IPS-11a (cell line): ENCODE data around the gene MZT2A.
"Not testable (repeated sequence)": the region's sequence is repeated elsewhere in the genome, so short reads cannot be mapped to it uniquely, and the experiment has no call there.

Experiments used
- H3K4me3 ChIP-seq: one replicate; pipeline ENCODE4 v1.5.1; 2013; ENCODE audit warnings: low read depth, low read length, control low read depth

MZT2A gene

DNA sequence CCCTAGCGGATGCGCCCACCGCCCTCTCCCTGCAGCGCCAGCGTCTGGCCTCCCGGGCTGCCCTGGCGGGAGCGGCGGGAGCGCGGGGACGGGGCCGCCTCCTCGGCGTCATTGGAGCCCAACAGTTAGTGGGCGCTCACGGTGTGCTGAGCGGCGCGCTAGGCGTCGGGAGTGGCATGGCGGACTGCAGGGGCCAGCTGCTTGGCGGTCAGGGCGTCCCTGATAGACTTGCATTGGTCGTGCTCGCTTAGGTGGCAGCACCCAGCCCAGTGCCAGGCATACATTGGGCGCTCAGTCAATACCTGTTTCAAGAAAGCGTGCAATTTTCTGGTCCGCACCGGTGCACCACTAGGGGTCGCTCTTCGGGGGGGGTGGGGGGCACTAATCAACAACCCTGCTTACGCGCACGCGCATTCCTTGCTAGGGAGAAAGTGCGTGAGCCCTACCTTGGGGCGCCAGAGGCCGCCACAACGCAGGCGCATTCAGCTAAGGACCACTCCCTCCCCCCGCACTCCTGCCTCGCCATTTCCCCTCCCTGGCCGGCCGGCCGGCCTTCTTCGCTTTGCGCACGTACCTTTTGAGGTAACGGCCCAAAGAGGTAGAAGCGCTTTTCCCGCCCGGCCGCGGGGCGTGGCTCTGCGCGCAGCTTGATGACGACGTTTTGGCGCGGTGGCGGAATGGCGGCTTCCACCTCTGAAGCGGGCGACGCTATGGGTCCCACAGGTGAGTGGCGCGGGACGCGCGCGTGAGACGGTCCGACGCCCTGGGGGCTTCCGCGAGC, 411 bp upstream of the MZT2A start:
- peak overlapping the region; percentile 85 for H3K4me3 ChIP-seq

DNA sequence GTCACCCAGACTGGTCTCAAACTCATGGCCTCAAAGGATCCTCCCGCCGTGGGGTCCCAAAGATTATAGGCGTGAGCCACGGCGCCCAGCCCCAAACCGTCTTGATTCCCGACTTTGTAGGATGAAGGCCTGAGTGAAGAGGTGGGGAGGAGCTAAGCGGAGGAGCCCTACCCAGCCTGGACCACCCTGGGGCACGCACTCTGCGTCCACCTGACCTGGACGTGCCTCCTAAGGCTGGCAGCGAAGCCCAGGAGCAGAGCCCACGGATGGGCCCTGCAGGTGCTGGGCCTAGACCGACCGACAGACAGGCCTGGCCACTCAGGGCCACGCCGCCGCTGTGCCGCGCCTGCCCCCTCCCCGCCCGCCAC, 744 bp downstream of the MZT2A start:
- H3K4me3 ChIP-seq: peak overlapping the region; percentile 17

DNA sequence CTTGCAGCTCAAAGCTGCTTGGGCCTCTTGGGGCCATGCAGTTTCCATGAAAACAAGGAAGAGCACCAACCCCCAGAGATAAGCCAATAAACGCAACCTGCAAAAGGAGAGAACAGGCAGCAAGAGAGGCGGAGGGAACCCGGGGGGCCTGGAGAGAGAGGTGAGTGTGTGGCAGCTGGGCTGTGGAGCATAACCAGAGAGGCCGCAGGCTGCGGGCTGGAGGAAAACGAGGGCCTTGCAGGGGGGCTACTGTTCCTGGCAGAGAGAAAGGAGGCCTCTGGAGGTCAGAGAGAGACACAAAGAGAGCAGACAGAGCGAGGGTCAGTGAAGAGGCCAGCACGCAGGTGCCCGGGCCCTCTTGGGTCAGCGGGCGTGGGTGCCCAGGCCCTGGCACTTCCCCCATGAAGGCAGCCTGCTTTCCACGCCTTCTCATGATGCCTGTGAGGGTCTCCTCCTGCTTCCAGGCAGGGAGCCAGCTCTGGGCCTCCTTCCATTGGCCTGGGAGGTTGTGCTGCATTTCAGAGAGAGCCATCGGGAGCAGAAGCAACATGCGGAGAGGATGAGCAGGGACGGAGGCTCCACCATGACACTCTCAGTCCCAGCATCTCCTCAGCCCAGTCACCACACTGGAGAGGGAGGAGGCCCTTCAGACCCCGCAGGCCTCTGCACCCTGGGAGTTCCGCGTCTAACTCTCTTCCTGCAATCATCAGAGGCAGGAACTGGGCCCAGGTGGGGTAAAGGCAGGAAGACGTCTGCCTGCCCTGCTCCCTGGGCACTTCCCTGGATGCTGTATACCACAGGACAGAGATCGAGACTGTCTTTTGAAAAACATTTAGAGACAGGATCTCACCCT, 1.4 kb downstream of the MZT2A start:
- peak overlapping the region; percentile 17 for H3K4me3 ChIP-seq

DNA sequence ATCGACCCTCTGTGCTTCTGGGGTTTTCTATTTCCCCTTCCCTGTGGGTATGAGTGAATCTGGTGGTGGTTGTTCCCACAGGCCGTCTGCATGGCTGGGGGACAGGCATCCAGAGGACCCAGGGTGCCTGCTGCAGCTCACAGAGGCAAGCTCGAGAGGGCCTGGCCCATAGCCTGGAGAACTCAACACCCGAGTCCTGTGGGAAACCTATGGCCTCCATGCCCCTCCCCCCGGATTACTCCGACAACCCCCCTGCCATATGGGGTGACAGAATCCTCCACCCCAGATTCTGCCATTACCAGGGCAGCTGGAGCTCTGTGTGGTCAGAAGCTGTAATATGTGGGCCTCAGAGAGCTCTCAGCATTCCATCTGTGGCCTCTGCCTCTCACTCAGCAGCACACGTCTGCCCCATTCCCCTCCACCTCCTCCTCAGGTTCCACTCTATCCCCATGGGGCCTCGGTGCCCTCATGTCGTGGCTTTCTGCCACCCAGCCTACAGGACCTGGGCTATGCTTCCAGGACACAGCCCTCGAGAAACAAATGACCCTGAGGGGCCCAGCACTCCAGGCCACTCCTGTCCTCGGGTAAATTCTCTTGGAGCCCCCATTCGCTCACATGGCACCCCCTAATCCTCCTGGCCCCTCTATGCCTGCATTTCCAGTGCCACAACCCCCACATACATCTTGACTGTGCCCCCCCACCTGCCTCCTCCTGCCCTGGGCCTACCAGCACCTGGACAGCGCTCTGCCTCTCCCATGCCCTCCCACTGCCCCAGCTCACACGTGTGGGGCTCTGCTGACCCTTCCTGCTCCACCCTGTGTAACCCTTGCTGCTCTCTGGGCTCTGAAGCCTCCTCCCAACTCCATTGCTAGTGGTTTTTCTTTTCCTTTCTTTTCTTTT, 3.6 kb downstream of the MZT2A start:
- no peak overlapping the region for H3K4me3 ChIP-seq

DNA sequence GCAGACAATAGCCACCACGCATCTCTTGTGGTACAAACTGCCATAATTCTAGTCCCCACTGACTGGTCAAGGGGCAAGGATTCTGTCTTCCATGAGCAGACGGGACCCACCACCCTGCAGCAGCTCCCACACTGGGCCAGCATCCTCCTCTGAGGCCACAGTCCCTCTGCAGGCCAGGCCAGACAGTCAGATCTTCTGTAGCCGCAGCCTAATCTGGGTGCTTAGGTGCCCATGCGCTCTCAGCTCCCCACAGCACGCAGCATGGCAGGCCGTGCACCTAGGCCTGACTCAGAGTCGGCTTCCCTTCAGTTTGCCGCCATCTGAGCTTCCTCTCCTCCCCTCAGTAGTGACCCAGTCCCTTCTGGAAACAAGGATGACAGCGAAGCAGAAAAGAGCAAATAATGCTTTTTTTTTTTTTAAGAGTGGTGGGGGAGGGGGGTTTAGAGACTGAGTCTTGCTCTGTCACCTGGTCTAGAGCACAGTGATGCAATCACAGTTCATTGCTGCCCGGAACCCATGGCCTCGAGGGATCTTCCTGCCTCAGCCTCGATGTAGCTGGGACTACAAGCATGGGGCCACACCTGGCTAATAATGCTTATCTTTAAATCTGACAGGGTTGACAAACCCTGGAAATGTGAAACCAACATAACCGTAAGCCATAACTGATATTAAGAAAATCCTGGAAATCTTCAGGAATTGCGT, 5.8 kb downstream of the MZT2A start:
- not testable (repeated sequence) for H3K4me3 ChIP-seq

DNA sequence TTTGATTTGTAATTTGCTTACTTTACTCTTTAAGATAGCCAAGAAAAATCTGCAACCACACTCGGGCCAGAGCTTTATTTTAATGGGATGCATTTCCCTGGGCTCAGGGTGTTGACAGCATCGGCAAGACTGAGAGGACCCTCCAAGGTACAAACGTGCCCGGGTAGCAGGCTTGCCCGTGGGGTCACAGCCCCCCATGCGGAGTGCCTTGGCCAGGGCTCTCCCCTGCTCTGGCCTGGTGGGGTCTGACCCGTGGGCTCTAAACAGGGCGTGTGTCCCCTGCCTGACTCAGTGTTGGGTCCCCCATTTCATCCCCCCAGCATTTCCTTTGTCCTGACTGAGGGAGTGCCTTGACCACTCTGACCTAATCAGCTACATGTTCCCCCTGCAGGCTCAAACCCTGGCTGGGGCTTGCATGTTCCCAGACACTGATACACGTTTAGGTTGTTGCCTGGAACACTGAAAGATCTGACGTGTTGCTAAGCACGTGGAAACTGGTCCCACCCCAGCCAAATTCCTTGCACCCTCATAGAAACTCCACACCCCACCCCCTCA, 7.2 kb downstream of the MZT2A start:
- not testable (repeated sequence) for H3K4me3 ChIP-seq

DNA sequence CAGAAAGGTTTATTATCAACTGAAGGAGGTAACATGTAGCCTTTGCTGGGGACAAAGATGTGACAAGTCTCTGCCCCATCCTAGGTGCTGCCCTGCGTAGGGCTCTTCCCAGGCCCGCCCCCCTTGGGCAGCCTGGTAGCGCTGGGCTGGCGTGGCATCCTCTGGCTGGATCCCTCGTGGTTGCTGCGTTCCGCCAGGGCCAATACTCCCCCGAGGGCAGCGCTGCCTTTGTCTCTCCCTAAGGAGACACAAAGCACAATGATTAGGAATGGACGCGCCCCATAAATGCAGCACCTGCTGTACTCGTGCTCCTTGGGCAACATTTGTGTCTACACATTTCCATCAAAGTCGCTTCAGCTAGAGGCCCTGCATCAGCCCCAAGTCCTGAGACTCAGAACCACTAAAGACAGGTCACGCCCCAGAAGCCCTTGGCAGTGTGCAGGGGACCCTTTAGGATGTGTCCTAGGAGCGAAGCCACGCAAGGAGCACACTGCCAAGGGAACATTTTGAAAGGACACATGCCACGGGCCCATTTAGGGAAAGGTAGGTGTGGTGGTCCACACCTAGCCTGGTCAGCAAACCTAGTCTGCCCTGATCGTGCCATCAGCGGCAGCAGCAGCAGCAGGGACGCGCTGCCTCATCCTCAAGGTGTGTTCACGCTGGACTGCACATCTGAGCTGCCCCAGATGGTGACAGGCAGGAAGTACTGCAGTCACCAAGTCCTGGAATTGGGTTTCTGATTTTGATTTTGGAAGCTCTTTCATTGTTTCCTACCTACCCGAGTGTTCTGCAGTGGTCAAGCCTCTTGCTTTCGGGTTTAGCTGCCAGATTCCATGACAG, 8.0 kb downstream of the MZT2A start:
- H3K4me3 ChIP-seq: not testable (repeated sequence)

DNA sequence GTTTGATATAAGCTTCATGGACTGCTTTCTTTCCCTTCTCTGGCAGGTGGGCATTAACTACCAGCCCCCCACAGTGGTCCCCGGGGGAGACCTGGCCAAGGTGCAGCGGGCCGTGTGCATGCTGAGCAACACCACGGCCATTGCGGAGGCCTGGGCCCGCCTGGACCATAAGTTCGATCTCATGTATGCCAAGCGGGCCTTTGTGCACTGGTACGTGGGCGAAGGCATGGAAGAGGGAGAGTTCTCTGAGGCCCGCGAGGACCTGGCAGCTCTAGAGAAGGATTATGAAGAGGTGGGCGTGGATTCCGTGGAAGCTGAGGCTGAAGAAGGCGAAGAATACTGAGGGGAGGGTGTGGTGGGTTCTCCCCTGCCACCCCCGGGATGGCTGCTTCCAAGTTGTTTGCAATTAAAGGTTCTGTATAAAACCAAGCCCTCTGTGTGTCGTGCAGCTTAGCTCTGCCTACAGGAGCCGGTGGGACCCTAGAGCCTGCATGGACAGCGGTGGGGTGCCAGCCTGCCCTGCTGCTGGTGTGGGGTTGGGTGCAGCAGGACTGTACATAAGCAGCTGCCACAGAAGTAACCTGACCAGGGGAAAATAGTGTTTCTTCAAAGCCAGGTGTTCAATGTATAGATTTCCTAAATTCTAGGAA, 9.6 kb downstream of the MZT2A start:
- H3K4me3 ChIP-seq: not testable (repeated sequence)

DNA sequence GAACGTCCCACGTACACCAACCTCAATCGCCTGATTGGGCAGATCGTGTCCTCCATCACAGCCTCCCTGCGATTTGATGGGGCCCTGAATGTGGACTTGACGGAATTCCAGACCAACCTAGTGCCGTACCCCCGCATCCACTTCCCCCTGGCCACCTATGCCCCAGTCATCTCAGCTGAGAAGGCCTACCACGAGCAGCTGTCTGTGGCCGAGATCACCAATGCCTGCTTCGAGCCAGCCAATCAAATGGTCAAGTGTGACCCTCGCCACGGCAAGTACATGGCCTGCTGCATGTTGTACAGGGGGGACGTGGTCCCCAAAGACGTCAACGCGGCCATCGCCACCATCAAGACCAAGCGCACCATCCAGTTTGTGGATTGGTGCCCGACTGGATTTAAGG, 11.8 kb downstream of the MZT2A start:
- H3K4me3 ChIP-seq: not testable (repeated sequence)

DNA sequence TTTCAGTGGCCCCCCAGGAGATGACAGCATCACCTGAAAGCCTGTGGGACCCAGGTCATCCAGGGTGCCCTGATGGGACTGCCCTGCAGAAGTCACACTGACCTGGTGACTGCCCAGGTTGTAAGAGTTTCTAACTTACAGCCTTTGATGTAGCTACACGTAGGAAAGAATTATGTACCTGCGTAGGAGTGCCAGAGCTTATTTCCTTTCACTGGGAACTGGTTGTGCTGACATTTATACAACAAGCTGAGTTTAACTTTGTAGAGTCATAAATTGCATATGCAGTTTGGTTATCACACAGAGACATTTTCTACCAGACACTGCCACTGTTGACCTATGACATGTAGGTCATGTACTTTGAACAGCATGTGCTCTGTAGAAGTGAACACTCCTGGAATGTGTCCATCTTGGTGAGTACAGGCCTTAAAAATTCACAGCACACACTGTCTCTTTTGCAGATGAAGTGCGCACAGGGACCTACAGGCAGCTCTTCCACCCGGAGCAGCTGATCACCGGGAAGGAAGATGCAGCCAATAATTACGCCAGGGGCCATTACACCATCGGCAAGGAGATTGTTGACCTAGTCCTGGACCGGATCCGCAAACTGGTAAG, 13.2 kb downstream of the MZT2A start:
- H3K4me3 ChIP-seq: not testable (repeated sequence)

DNA sequence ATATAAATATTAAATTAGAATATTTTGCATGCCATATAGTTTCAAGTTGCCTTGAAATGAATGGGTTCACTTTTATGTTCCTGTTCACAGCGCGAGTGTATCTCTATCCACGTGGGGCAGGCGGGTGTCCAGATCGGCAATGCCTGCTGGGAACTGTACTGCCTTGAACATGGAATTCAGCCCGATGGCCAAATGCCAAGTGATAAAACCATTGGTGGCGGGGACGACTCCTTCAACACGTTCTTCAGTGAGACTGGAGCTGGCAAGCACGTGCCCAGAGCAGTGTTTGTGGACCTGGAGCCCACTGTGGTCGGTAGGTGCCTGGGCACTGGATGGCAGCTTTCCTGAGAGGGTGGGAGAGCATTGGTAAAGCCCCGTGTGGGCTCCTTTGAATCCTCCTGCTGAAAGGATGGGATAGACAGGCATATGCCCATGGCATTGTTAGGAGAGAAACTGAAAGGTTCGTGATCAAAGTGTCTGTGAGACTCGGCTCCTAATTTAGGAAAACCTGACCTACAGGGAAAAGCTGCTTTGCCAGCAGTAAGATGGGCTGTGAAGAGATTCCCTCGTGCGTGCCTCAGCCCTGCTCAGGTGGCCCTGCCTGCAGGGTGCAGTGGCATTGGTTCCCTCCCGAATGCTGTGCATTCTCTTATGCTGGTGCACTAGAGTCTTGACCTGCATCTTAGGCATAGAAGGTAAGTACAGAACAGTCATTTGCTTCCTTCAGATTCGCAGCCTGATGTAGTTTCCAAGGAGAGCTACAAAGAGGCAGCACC, 13.9 kb downstream of the MZT2A start:
- not testable (repeated sequence) for H3K4me3 ChIP-seq

DNA sequence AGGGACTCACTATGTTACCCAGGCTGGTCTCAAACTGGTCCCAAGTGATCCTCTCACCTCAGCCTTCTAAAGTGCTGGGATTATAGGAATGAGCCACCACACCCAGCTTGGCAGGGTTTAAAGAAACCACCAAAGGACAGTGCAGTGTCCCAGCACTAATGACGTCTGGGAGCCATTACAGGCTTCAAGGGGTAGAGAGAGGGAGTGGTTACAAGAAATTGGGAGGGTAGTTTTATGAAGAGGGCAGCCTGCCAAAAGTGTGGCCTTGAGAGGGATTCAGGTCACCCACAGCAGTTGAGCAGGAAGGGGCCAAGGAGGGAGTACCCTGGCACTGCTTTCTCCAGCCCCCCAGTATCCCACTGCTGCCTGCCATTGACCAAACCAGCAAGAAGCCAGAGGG, 15.0 kb downstream of the MZT2A start:
- not testable (repeated sequence) for H3K4me3 ChIP-seq

DNA sequence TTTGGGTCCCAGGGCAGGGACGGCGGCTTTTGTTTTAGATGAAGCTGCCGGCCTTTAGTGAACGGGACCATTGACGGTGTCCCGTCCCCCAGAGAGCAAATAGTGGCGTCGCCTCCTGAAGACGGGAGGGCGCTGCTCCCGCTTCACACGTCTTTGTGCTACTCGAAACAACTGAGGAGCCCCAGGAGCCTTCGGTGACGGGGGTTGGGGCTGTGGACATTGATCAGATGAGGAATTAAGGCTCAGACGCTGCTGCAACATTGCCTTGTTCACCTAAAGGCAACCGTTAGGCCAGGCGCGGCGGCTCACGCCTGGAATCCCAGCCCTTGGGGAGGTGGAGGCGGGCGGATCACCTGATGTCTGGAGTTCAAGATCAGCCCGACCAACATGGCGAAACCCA, 15.8 kb downstream of the MZT2A start:
- H3K4me3 ChIP-seq: not testable (repeated sequence)

DNA sequence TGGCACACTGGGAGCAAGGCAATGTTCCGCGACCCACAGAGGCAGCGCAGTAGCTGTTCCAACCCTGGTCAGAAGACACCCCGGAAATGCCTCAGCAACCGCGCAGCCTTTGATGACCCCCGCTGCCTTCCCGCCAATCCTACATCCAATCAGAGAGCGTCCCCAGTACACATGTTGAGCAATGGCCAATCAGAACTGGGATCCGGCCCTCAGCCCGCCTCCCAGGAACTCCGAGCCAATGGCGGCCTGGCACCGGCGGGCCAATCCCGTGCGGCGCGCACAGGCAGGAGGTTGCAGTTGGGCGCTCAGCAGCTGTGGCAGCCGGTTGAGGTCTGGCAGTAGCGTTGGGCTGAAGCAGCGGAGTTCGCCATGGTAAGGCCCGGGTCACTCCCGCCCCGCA, 16.4 kb downstream of the MZT2A start, which contains the start of gene TUBA3D:
TUBA3D (plus strand) TSS at position 289 of the 400 bp plus-strand sequence; CDS start at position 370, 81 bp downstream.
- H3K4me3 ChIP-seq: no peak within 1 kb of the TSS

DNA sequence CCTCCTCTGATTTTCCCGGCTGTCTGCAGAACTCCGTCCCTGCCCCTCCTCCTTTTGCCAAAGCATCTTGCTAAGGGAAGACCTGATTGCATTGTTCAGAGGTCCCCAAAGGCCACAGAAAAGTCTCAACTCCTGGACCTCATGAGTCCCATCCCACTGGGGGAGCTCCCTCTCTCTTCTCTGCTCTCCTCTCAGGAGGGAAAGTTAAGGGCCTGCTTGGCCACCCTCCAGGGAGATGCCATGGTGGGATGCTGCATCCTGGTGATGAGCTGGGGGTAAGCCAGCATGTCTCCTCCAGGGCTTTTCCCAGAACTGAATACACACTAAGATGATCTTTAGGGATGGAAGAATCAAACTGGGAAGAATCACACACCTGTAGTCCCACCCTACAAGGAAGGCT, 18.9 kb downstream of the MZT2A start:
- not testable (repeated sequence) for H3K4me3 ChIP-seq

DNA sequence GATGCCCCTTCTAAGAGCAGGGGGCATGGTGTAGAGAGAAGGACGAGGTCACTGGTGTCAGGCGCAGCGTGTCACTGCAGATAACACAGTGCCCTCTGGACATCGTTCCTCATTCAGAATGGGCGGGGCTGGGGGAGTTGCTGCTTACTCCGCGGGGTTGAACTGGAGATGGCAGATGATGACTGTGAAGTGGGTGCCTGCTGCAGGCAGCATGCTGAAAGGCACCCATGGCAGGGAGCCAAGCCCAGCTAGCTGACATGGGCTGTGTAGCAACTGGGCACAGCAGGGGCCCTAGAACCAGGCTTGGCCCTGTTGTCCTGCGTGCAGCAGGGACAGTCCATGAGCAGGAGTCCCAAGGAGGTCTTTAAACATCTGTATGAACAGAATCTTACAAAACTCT, 20.6 kb downstream of the MZT2A start:
- H3K4me3 ChIP-seq: not testable (repeated sequence)

DNA sequence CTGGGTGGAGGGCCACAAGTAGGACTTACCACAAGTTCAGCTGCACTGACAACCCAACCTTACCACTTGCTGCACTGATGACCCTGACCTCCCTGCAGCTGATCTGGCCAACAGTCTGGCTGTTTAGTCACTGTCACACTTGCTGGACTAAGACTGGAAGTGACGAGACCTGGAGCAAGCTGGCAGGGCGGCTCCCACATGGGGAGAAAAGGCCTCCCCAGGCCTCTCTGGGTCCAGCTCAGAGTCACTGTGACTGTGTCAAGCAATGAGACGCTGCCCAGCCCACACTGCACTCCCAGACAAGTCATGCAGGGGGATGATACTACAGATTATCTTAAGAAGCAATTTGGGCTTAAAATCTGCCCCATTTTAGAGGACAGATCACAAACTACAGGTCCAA, 21.3 kb downstream of the MZT2A start:
- H3K4me3 ChIP-seq: not testable (repeated sequence)

DNA sequence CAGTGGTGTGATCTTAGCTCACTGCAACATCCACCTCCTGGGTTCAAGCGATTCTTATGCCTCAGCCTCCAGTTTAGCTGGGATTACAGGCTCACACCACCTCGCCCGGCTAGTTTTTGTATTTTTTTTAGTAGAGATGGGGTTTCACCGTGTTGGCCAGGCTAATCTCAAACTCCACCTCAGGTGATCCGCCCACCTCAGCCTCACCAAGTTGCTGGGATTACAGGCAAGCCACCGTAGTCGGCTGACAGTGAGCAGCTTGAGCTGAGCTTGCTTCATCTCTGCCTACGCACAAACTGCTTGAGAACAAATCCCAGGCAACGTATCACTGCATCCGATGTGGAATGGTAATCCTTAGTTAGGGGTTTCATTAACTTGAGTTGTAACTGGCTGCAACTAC, 24.5 kb downstream of the MZT2A start:
- H3K4me3 ChIP-seq: not testable (repeated sequence)
